Measurements from ENCODE around the gene PRIMA1. TPM values are rescaled to one million over a fixed set of nuclear protein-coding genes. Genes with fewer than 3 reads are reported as not detected.
A peak's percentile ranks its signal among the peaks of the same experiment; 100 is the strongest.

PRIMA1 gene, protein sequence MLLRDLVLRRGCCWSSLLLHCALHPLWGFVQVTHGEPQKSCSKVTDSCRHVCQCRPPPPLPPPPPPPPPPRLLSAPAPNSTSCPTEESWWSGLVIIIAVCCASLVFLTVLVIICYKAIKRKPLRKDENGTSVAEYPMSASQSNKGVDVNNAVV
- not detected in 3 replicates for total RNA-seq
- long read RNA-seq: 0 reads

DNA sequence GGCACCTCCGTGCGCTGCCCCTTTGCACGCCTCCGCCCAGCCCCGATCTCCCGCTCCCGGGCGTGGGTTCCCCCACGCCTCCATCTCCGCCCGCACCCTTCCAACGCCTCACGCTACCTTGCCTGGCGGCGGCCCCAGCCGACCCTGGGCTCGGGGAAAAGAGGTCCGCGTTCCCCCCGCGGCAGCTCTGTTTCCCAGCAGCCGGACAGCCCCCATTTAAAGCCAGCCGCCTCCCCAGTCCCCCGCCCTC lies at the start of gene PRIMA1:
Gene PRIMA1, minus strand, starts transcription at position 193 of the 250 bp plus-strand sequence. CDS start 767 bp downstream, outside the sequence.
- DNase-seq (ENCODE audit: low spot score): no peak
- H3K4me3 Mint-ChIP-seq (ENCODE audit: unreplicated experiment): peak within 1 kb of the TSS; percentile 50
- H3K27ac Mint-ChIP-seq (ENCODE audit: unreplicated experiment): no peak within 1 kb of the TSS
- peaks cover 10% of the 10 kb centered on the region for H3K4me1 Mint-ChIP-seq (ENCODE audit: low read depth)
- H3K27me3 Mint-ChIP-seq (ENCODE audit: low read depth): peaks cover 67% of the 10 kb centered on the region
- no peaks in the 10 kb centered on the region for H3K36me3 Mint-ChIP-seq (ENCODE audit: low read depth)
- TF ChIP-seq, protein P1, sequence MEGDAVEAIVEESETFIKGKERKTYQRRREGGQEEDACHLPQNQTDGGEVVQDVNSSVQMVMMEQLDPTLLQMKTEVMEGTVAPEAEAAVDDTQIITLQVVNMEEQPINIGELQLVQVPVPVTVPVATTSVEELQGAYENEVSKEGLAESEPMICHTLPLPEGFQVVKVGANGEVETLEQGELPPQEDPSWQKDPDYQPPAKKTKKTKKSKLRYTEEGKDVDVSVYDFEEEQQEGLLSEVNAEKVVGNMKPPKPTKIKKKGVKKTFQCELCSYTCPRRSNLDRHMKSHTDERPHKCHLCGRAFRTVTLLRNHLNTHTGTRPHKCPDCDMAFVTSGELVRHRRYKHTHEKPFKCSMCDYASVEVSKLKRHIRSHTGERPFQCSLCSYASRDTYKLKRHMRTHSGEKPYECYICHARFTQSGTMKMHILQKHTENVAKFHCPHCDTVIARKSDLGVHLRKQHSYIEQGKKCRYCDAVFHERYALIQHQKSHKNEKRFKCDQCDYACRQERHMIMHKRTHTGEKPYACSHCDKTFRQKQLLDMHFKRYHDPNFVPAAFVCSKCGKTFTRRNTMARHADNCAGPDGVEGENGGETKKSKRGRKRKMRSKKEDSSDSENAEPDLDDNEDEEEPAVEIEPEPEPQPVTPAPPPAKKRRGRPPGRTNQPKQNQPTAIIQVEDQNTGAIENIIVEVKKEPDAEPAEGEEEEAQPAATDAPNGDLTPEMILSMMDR (IDR thresholded peaks at IDR 0.05): no peak
- no peaks in the 10 kb centered on the region for H3K9me3 Mint-ChIP-seq (ENCODE audit: low read depth)

DNA sequence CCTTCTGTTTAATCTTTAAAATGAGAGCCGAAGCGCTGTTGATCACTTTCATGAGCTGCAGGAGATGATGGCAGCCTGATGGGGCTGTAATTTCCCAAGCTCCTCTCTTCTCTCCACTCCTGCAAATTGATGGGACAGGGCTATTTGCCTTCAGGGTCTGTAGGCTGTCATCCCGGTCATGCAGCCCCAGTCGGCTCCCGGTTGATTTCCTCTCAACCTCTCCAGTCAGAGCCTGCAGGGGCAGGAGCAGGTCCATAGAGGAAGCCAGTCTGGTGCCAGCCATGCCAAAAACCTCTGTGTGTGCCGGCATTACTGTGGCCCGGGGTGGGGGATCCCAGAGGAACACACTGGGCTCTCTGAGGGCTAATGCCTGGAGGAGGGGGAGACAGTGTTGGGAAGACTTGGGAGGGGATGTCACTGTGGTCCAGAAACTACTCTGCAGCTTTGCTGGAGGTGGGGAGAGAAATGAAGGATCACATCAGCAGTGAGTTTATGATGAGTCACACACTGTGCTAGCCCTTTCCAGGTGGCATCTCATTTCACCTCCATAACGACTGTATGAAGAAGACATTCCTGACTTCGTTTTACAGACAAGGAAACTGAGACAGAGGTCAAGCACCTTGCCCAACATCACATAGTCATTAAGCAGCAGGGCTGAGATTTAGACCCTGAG lies 46.5 kb upstream of the PRIMA1 start:
- no peak for DNase-seq (ENCODE audit: low spot score)
- no peak overlapping the region for H3K4me3 Mint-ChIP-seq (ENCODE audit: unreplicated experiment)
- TF ChIP-seq, protein P1 (IDR thresholded peaks at IDR 0.05): no peak
- H3K27me3 Mint-ChIP-seq (ENCODE audit: low read depth): peaks cover 18% of the 10 kb centered on the region
- no peak overlapping the region for H3K27ac Mint-ChIP-seq (ENCODE audit: unreplicated experiment)
- no peaks in the 10 kb centered on the region for H3K4me1 Mint-ChIP-seq (ENCODE audit: low read depth)
- no peaks in the 10 kb centered on the region for H3K9me3 Mint-ChIP-seq (ENCODE audit: low read depth)
- no peaks in the 10 kb centered on the region for H3K36me3 Mint-ChIP-seq (ENCODE audit: low read depth)

DNA sequence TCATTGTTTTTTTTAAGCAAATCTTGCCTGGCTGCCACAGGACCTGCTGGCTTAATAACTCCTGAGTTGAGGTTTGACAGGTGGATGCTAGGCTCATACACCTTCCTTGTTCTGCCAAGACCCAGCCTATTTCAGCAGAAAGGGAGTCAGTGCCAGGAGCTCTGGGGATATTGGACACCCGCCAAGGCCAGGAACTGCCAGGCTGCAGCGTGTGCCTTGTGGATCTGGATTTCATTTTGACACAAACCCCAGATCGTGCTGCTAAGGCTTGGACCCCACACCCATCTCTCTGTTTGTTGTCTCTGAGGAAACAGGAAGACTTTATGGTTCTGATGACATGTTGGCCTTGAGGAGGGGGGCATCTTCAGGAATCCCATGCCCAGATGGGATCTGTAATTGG lies 44.4 kb upstream of the PRIMA1 start:
- Mint-ChIP-seq H3K4me3 (ENCODE audit: unreplicated experiment) (no peak overlapping the region), H3K36me3 (ENCODE audit: low read depth) (no peaks in the 10 kb centered on the region), H3K27ac (ENCODE audit: unreplicated experiment) (no peak overlapping the region), H3K9me3 (ENCODE audit: low read depth) (no peaks in the 10 kb centered on the region), H3K4me1 (ENCODE audit: low read depth) (no peaks in the 10 kb centered on the region), H3K27me3 (ENCODE audit: low read depth) (peaks cover 14% of the 10 kb centered on the region)
- DNase-seq (ENCODE audit: low spot score): no peak
- TF ChIP-seq, protein P1 (IDR thresholded peaks at IDR 0.05): no peak

DNA sequence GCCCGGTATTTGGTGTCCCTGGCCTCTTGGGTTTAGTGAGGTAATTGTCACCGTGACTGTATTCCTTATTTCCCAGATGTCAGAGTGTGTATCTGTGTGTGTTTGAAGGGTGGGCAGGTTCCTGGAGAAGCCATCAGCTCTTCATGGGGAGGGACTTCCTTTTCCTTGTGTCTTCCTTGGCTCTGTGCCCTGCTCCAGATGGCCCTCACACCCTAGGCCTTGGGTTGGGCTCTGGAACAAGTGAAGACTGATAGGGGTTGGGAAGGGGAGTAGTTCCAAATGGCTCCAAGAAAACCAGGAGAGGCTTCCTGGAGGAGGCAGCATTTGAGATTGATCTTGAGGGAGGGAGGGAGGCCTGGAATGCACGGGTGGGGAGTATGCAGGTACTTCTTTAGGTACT lies 43.8 kb upstream of the PRIMA1 start:
- Mint-ChIP-seq H3K9me3 (ENCODE audit: low read depth) (no peaks in the 10 kb centered on the region), H3K4me3 (ENCODE audit: unreplicated experiment) (no peak overlapping the region), H3K27me3 (ENCODE audit: low read depth) (peaks cover 14% of the 10 kb centered on the region), H3K36me3 (ENCODE audit: low read depth) (no peaks in the 10 kb centered on the region), H3K4me1 (ENCODE audit: low read depth) (no peaks in the 10 kb centered on the region), H3K27ac (ENCODE audit: unreplicated experiment) (no peak overlapping the region)
- no peak for DNase-seq (ENCODE audit: low spot score)
- TF ChIP-seq, protein P1 (IDR thresholded peaks at IDR 0.05): no peak

DNA sequence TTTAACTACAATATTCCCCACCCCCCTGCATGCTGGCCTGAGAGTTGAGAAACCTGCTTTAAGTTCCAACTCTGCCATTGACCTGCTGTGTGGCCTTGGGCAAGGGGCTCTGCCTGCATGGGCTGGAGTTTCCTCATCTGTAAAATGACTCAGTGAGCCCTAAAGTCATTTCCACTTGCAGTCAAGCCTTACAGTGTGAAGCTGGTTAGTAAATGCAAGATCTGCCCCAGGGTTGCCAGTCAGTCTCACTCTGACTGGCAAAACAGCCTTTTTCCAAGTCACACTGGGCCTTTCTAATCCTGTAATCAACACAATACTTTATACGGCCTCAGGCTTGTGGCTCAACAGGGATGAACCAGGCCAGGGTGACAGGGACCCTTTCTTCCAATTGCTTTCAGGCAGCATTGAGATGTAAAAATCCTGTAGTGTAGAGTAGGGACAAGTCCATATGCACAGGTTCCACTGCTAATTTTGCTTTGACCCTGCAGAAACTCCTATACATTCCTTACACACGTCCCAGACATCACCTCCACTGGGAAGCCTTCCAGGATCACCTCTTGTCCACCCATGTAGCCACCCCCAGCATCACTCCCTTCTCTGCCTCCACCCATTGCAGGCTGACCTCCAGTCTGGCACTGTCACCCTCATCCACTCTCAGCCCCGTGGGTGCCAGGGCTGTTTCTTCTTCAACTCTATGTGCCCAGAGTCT lies 42.6 kb upstream of the PRIMA1 start:
- no peak for DNase-seq (ENCODE audit: low spot score)
- Mint-ChIP-seq H3K27me3 (ENCODE audit: low read depth) (peaks cover 18% of the 10 kb centered on the region), H3K4me1 (ENCODE audit: low read depth) (no peaks in the 10 kb centered on the region), H3K4me3 (ENCODE audit: unreplicated experiment) (no peak overlapping the region), H3K36me3 (ENCODE audit: low read depth) (no peaks in the 10 kb centered on the region), H3K9me3 (ENCODE audit: low read depth) (no peaks in the 10 kb centered on the region), H3K27ac (ENCODE audit: unreplicated experiment) (no peak overlapping the region)
- TF ChIP-seq, protein P1 (IDR thresholded peaks at IDR 0.05): no peak

Measured in chondrocyte (in vitro differentiated cells).